Measurements from ENCODE around the gene EARS2. TPM values are rescaled to one million over a fixed set of nuclear protein-coding genes. Genes with fewer than 3 reads are reported as not detected.

The EARS2 gene
- polyA plus RNA-seq, 1 donor, result 16.7 TPM

DNA sequence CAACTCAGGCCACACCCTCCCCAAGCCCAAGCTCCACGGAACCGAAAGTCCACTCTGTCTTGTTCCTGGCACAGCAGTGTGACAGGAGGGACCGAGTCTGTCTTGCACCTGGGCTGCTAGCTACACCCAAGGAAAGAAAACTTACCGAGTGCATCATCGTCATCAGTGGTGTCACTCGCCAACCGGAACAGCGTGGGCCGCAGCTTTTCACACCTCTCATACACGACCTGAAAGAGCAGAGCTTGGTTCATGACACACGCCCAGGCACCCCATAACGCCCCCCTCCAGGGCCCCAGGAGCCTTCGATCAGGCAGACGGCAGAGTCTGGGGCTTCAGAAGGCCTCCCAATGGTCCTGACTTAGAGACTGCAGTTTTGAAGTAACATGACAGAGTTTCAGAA, 74.4 kb downstream of the EARS2 start:
- DNase-seq (ENCODE audit: low read depth), result no peak

DNA sequence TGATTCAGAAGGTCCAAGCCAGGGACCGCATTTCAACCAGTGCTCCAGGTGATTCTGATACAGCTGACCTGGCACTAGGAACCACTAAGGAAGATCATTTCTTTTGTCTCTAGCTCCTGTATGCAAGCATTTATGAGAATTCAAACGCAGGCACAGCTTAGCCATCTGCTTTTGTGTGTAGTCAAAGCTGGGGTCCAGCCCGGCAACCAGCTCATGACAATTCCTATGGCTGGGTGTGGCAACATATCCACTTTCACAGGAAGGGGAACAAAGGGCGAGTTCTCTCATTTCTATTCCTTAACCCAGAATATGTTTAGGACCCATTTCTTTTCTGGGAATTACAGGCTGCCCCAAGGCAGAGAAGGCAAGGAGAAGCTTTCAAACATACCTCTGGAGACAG, 76.9 kb downstream of the EARS2 start:
- DNase-seq (ENCODE audit: low read depth), result no peak

DNA sequence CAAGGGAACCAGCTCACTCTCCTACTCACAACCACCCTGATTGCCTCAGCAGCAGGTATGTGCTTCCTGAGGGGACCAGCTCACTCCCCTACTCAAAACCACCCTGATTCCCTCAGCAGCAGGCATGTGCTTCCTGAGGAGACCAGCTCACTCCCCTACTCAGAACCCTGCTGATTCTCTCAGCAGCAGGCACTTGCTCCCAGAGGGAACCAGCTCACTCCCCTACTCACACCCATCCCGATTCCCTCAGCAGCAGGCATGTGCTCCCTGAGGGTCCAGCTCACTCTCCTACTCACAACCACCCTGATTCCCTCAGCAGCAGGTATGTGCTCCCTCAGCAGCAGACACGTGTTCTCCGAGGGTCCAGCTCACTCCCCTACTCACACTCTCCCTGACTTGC, 78.0 kb downstream of the EARS2 start:
- no peak for DNase-seq (ENCODE audit: low read depth)

DNA sequence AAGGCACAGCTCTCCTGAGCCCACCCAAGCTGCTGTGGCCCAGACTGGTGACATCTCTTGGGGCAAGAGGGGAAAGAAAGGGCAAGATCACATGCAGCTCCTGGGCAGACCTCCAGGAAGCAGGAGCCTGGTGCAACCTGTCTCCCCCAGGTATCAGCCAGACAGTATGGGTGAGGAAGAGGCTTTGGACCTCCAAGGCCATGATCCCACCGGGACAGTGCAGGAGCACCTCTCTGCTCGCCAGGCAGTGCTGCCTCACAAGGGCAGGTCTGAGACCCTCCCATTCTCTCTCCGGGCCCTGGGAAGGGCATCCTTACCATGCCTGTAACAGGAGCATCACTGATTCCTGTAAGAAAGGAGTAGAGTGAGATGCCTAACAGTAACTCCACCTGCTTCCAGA, 78.6 kb downstream of the EARS2 start:
- DNase-seq (ENCODE audit: low read depth), result no peak

DNA sequence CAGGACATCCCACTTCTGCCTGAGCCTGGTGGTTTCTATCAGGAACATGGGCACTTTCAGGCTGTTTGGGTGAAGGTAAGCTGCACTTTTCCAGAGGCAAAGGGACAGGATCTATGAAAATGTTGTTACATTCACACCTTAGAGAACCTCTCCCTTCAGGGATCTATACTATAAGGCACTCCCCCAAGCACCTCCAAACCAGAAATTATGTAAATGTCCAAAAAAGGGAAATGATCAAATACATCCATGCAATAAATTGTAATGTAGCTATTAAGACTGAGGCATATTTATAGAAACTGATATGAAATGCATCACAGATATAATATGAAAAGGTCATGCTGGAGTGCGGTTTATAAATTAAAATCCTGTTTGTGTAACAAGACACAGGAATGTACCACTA, 80.9 kb downstream of the EARS2 start:
- DNase-seq (ENCODE audit: low read depth), result no peak

Other genes with a start within 250 kb of the EARS2 start
- 15.8 TPM for gene COG7, start 104.2 kb downstream of the EARS2 start, polyA plus RNA-seq (ENCODE audit: insufficient read length)
- 138 TPM for gene GGA2, start 46.9 kb downstream of the EARS2 start, polyA plus RNA-seq (ENCODE audit: insufficient read length)
- gene UBFD1, start 377 bp upstream of the EARS2 start, polyA plus RNA-seq (ENCODE audit: insufficient read length), result 64.8 TPM
- 88.7 TPM for gene NDUFAB1, start 39.0 kb upstream of the EARS2 start, polyA plus RNA-seq (ENCODE audit: insufficient read length)
- gene PALB2, start 84.0 kb upstream of the EARS2 start, polyA plus RNA-seq (ENCODE audit: insufficient read length), result 8.5 TPM
- 35.9 TPM for gene DCTN5, start 84.1 kb upstream of the EARS2 start, polyA plus RNA-seq (ENCODE audit: insufficient read length)
- 10.2 TPM for gene PLK1, start 121.5 kb upstream of the EARS2 start, polyA plus RNA-seq (ENCODE audit: insufficient read length)
- gene ERN2, start 155.9 kb upstream of the EARS2 start, polyA plus RNA-seq (ENCODE audit: insufficient read length), result not detected
- gene CHP2, start 197.7 kb upstream of the EARS2 start, polyA plus RNA-seq (ENCODE audit: insufficient read length), result not detected

All from forelimb muscle (tissue), 1 donor.